Measurements from ENCODE around the gene ARL15. TPM values are rescaled to one million over a fixed set of nuclear protein-coding genes. Genes with fewer than 3 reads are reported as not detected.

The ARL15 gene
- total and polyA plus RNA-seq, 9 of the 15 experiments (the other 6 are each of a cell fraction or from before 2014, with no cell fraction given) = 18.5 to 80.4 (median 57.0) TPM

DNA sequence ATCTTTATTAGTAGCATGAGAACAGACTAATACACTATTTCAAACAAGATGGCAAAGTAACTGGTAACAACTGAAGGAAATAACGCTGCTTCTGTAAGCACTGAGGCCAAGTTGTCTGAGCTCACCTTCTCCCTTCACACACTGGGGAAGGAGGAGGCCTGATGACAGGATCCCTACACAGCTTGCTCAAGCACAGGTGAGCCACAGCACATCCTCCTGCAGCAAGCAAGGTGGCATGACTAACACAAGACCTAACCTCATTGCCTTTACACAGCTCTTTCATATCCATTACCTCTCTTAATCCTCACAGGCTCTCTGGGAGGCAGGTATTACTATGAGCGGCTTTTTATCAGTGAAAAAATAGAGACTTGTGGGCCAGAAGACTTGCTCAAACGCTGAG is 83.3 kb downstream of the ARL15 start:
- H3K4me1 ChIP-seq (replicated peaks in 1 of 2; ENCODE audit: control insufficient read depth in 2 of 2, insufficient read depth in 2 of 2, low read length in 2 of 2) = peaks cover 5 to 35% of the 10 kb centered on the region in 2 experiments; a peak in 4 of 5 replicates
- in situ Hi-C loops (cut with MboI) = loop anchor here (25.0 kb wide), 1 partner anchor 635 kb away; no protein-coding TSS in a partner anchor

More for the DNA sequence above, 83.3 kb downstream of the ARL15 start:
- no peak overlapping the region for H2AFZ ChIP-seq (ENCODE audit: low read depth, low read length)
- DNase-seq (ENCODE audit: extremely low read depth in 1 of 4, low spot score in 3 of 4) (no peak), FAIRE-seq (no peak), ATAC-seq (no peak; the same call in 2 of the 3 replicates)
- TF ChIP-seq, protein P1, sequence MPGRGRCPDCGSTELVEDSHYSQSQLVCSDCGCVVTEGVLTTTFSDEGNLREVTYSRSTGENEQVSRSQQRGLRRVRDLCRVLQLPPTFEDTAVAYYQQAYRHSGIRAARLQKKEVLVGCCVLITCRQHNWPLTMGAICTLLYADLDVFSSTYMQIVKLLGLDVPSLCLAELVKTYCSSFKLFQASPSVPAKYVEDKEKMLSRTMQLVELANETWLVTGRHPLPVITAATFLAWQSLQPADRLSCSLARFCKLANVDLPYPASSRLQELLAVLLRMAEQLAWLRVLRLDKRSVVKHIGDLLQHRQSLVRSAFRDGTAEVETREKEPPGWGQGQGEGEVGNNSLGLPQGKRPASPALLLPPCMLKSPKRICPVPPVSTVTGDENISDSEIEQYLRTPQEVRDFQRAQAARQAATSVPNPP (IDR thresholded peaks at IDR 0.05; ENCODE audit: borderline replicate concordance, insufficient read depth, insufficient read length) = no peak
- TF ChIP-seq PHB (CRISPR knock-in tag; IDR thresholded peaks at IDR 0.05) (no peak), TARDBP (IDR thresholded peaks at IDR 0.05) (no peak), MYBL2 (IDR thresholded peaks at IDR 0.05; ENCODE audit: low read depth) (no peak), MYBL2 (CRISPR knock-in tag; IDR thresholded peaks at IDR 0.05; ENCODE audit: borderline replicate concordance) (no peak), NR2F6 (CRISPR knock-in tag; IDR thresholded peaks at IDR 0.05) (no peak), ZFPM2 (CRISPR knock-in tag; IDR thresholded peaks at IDR 0.05) (no peak), CREB1 (IDR thresholded peaks at IDR 0.05) (no peak), CREB1 (CRISPR knock-in tag; IDR thresholded peaks at IDR 0.05) (no peak), ZNF384 (IDR thresholded peaks at IDR 0.05; ENCODE audit: low read depth, low read length) (no peak)
- TF ChIP-seq, protein P2, sequence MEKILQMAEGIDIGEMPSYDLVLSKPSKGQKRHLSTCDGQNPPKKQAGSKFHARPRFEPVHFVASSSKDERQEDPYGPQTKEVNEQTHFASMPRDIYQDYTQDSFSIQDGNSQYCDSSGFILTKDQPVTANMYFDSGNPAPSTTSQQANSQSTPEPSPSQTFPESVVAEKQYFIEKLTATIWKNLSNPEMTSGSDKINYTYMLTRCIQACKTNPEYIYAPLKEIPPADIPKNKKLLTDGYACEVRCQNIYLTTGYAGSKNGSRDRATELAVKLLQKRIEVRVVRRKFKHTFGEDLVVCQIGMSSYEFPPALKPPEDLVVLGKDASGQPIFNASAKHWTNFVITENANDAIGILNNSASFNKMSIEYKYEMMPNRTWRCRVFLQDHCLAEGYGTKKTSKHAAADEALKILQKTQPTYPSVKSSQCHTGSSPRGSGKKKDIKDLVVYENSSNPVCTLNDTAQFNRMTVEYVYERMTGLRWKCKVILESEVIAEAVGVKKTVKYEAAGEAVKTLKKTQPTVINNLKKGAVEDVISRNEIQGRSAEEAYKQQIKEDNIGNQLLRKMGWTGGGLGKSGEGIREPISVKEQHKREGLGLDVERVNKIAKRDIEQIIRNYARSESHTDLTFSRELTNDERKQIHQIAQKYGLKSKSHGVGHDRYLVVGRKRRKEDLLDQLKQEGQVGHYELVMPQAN (IDR thresholded peaks at IDR 0.05; ENCODE audit: borderline replicate concordance) = no peak
- TF ChIP-seq, protein P3, sequence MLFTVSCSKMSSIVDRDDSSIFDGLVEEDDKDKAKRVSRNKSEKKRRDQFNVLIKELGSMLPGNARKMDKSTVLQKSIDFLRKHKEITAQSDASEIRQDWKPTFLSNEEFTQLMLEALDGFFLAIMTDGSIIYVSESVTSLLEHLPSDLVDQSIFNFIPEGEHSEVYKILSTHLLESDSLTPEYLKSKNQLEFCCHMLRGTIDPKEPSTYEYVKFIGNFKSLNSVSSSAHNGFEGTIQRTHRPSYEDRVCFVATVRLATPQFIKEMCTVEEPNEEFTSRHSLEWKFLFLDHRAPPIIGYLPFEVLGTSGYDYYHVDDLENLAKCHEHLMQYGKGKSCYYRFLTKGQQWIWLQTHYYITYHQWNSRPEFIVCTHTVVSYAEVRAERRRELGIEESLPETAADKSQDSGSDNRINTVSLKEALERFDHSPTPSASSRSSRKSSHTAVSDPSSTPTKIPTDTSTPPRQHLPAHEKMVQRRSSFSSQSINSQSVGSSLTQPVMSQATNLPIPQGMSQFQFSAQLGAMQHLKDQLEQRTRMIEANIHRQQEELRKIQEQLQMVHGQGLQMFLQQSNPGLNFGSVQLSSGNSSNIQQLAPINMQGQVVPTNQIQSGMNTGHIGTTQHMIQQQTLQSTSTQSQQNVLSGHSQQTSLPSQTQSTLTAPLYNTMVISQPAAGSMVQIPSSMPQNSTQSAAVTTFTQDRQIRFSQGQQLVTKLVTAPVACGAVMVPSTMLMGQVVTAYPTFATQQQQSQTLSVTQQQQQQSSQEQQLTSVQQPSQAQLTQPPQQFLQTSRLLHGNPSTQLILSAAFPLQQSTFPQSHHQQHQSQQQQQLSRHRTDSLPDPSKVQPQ (CRISPR knock-in tag; IDR thresholded peaks at IDR 0.05; ENCODE audit: borderline replicate concordance) = no peak
- no peak overlapping the region for H3K4me3 ChIP-seq
- no peak overlapping the region for H3K27ac ChIP-seq (ENCODE audit: extremely low read depth, low read depth, low read length)
- H3K9ac ChIP-seq (ENCODE audit: insufficient read depth in 1 of 2, low read depth in 2 of 2, low read length in 2 of 2) = no peak overlapping the region; a peak in 1 of 4 replicates
- BruUV-seq (replicated peaks) = no TSS peak
- H3K4me2 ChIP-seq (ENCODE audit: insufficient read depth, low read length) = no peak overlapping the region
- WGBS (ENCODE audit: insufficient coverage, low coverage, missing lambda C conversion rate) = 36% methylated on average over 2 of the region's 3 CpGs
- CTCF ChIA-PET (ENCODE audit: low intra/inter-chr PET ratio) = interaction anchor here (0.5 kb wide), 1 partner anchor 218 kb away, joined by 3 read pairs; no protein-coding TSS in a partner anchor
- H3K36me3 ChIP-seq (ENCODE audit: control insufficient read depth, insufficient read depth, low read length) = no peaks in the 10 kb centered on the region
- POLR2A ChIA-PET = interaction anchor here (1.1 to 1.3 kb wide), 2 partner anchors 11 to 744 kb away, joined by 3 read pairs; no protein-coding TSS in a partner anchor
- intact Hi-C loops (cut with micrococcal nuclease) = loop anchor here (5.0 to 10.0 kb wide), 2 partner anchors 800 to 962 kb away; no protein-coding TSS in a partner anchor
- H3K9me3 ChIP-seq (replicated peaks; ENCODE audit: control insufficient read depth, insufficient read depth, low read depth, low read length) = no peaks in the 10 kb centered on the region
- H3K27me3 ChIP-seq (ENCODE audit: control insufficient read depth in 2 of 2, insufficient read depth in 2 of 2, low read length in 2 of 2) = no peaks in the 10 kb centered on the region
- H3K79me2 ChIP-seq (ENCODE audit: control insufficient read depth, insufficient read depth, low read length) = peaks cover 87% of the 10 kb centered on the region
- peaks cover 38% of the 10 kb centered on the region for H4K20me1 ChIP-seq (replicated peaks; ENCODE audit: control insufficient read depth, insufficient read depth, low read length)
- H3K9me1 ChIP-seq (ENCODE audit: control insufficient read depth, insufficient read depth, low read length) = peaks cover 8% of the 10 kb centered on the region

Measured in K562 (cell line).